Measurements from ENCODE around the gene SETMAR.

Gene SETMAR

DNA sequence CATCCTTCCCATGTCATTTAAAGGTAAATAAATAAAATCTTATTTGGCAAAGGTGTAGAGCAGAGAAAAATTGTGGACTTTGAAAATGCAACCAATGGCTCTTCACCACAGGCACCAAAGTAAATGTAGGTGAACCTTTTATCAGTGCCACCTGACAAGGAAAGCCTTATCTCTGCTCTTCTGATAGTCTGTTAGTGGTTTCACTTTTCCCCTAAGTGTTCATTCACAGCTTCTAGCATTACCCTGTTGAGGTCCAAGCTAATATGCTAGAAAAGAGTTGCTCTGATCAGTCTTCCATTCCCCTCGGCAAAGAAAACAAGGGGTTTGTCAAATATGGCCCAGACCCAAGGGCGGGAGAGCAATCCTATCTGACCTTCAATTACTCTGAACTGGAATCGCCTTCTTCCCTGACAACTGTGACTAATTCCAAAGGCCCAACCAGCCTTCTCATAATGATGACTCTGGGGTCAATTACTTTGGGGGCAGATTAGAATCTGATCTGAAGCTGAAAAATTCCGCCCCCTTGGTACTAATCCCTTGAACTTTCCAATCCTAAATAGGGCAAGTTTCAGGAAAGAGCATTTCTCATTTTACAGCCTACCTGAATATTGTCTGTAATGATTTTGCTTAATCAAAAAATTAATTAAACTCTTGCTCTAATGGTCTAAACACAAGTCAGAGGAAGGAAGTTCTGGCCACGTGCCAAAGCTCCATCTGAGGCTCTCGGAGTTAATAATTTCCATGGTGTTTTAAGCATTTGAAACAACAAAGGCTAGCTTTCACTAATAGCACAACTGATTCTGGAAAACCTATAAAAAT lies 52.4 kb downstream of the SETMAR start:
- DNase-seq, result no peak

DNA sequence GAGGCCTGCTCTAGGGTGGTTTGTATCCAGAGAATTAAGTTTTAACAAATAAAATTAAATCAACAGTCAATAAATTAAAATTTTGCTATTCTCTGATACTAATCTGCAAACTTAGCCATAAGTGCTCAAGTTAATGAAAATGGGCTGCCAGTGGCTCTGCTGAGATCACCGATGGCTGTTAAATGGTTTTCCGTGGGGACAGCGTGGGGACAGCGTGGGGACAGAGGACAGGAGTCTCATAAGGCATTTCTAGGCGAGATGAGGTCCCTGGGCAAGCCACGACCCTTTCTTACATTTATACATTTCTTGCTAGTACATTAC lies 53.0 kb downstream of the SETMAR start:
- DNase-seq, result no peak

DNA sequence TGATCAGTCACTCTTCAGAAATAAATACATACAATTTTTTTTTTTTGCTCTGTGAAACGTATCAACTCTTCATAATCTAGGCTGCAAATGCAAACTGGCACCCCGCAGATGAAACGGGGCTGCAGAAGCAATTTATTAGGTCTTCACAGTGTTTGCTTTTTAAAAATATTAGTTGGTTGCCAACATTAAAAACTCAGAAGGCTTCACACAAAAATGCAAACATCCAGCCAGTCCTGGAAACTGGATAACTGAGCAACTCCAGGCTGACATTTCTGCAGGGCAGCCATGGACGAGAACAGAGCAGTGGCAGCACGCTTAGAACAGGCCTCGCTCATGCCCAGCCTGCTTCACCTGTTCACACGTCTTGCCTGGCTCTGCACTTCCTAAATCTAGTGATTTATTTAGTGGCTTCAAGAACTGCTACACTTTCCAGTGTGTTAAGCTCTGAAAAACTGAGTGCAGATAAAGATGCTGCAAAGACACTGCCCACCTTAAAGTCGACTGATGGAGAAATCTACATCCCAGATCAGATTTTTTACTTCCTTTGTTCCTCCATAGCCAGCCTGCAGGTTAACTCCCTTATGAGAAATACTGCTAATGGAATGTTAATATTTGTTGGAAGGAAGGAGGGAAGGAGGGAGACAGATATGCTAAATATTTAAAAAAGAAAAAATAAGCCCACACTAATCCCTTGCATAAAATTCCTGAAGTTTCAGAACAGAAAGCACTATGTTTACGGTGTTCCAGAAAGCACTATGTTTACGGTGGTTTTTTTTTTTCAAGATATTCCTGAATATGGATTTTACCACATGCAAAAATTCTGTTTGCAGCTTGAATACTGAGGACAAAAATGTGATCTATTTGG lies 53.6 kb downstream of the SETMAR start:
- DNase-seq, result no peak

DNA sequence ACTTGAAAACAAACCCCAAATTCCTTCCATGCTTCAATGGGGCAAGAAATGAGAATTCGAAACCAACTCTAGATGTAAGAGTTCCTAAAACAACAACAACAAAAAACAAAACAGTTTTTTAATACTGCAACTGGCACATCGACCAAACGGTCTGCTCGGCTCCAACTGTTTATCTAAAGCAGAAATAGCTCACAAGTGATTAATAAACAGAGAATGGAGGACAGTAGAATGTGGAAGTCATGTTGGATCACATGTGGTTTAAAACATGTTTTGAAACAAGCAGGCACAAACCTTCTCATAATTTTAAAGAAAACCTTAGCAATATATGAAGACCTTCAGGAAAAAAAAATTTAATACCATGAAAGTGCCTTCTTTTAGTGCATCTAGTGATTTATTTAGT lies 55.1 kb downstream of the SETMAR start:
- no peak for DNase-seq

DNA sequence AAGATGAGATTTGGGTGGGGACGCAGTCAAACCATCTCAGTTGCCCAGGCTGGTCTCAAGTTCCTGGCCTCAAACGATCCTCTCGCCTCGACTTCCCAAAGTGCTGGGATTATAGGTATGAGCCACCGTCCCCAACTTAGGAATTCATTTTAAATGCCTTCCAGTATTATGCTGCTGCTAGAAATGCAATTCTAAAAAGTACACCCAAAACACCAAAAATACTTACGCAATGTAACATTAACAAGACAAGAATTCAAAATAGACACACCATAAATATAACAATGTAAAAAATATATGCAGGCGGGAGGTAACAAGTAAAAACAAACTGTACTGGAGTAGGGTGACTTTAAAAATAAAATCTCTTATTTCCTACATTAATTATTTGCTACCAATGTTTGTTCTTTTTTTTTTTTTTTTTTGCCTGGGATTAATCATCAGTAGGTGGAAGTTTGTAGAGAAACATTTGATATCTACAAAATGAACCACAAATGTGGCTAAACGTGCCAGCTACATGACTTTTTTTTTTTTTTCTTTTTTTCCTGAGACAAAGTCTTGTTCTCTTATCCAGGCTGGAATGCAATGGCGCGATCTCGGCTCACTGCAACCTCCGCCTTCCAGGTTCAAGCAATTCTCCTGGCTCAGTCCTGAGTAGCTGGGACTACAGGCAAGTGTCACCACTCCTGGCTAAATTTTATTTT lies 56.8 kb downstream of the SETMAR start:
- no peak for DNase-seq

DNA sequence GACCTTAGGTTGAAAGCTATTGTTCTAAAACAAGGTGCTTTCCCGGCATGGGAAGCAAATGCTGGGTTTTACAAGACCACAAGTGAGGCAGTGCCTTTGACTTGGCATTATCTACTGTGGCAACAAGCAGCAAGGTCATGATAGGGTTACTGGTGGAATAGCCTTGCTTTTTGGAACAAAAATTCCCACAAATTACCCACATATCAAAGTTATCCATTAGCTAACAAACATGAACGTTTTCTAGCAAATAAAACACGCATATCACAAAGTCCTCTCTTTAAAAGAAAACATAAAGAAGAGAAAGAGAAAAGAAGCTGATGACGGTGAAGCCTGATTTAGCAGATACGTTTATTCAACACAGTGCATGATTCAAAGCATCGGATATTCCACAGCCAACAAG lies 57.6 kb downstream of the SETMAR start:
- DNase-seq, result no peak

DNA sequence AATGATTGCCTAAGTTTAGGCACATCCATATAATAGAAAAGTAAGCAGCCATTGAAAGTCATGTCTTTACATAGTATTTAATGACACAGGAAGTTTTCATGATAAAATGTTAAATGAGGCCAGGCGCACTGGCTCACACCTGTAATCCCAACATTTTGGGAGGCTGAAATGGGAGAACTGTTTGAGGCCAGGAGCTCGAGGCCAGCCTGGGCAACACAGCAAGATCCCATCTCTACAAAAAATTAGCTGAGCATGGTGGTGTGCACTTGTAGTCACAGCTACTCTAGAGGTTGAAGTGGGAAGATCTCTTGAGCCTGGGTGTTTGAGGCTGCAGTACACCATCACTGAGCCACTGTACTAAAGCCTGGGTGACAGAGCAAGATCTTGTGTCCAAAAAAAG lies 59.4 kb downstream of the SETMAR start:
- no peak for DNase-seq

Data from NCI-H1436 (cell line).